Neural cell (in vitro differentiated cells): ENCODE results near the gene CDH6. TPM values are rescaled to one million over a fixed set of nuclear protein-coding genes. Genes with fewer than 3 reads are reported as not detected.

ENCODE experiments used
- H2AFZ ChIP-seq: fragments of 200-600, 300-800 bp; sonication (generic), shearing (Covaris generic); 2 replicates; pipeline ENCODE4 v1.6.0; 2014; ENCODE audit warnings: low read depth, mild to moderate bottlenecking, antibody characterized with exemption, low read length, moderate library complexity
- H3F3A ChIP-seq: fragments of 200-600 bp; shearing (Covaris generic); 2 replicates; pipeline ENCODE4 v1.6.1; 2016; ENCODE audit warnings: mild to moderate bottlenecking, moderate library complexity, mixed read lengths, antibody characterized with exemption, low read length; ENCODE audit not compliant: insufficient read depth, poor library complexity, severe bottlenecking
- H3K27ac ChIP-seq: fragments of 200-600, 300-800 bp; sonication (generic), shearing (Covaris generic); 2 replicates; pipeline ENCODE4 v1.5.1; 2014; ENCODE audit warnings: mild to moderate bottlenecking, low read length, moderate library complexity
- H3K27me3 ChIP-seq: fragments of 300-800, 200-600 bp; sonication (generic), shearing (Covaris generic); 2 replicates; pipeline ENCODE4 v1.6.0; 2014; ENCODE audit warnings: mild to moderate bottlenecking, low read depth, low read length, moderate library complexity; ENCODE audit not compliant: insufficient read depth
- H3K36me3 ChIP-seq: fragments of 300-800, 200-600 bp; sonication (generic), shearing (Covaris generic); 2 replicates; pipeline ENCODE4 v1.5.1; 2014; ENCODE audit warnings: mild to moderate bottlenecking, antibody characterized with exemption, low read length, moderate library complexity; ENCODE audit not compliant: insufficient read depth
- H3K4me2 ChIP-seq: fragments of 300-800, 200-600 bp; sonication (generic), shearing (Covaris generic); 2 replicates; pipeline ENCODE4 v1.6.0; 2014; ENCODE audit warnings: mild to moderate bottlenecking, low read length
- H3K4me3 ChIP-seq: fragments of 300-800, 200-600 bp; sonication (generic), shearing (Covaris generic); 2 replicates; pipeline ENCODE4 v1.5.1; 2014; ENCODE audit warnings: mild to moderate bottlenecking, low read length, moderate library complexity
- H3K79me2 ChIP-seq: fragments of 200-600 bp; shearing (Covaris generic); replicated peaks from 2 replicates; pipeline ENCODE4 v1.6.0; 2014; ENCODE audit warnings: mild to moderate bottlenecking, low read length, moderate library complexity; ENCODE audit not compliant: insufficient read depth
- H3K9ac ChIP-seq: fragments of 300-800, 200-600 bp; sonication (generic), shearing (Covaris generic); 2 replicates; pipeline ENCODE4 v1.6.1; 2016; ENCODE audit warnings: mild to moderate bottlenecking, low read length, mixed read lengths
- H3K9me2 ChIP-seq: fragments of 200-600 bp; shearing (Covaris generic); 2 replicates; pipeline ENCODE4 v1.6.1; 2016; ENCODE audit warnings: mild to moderate bottlenecking, low read length, mixed read lengths; ENCODE audit not compliant: insufficient read depth
- H3K9me3 ChIP-seq: fragments of 200-600, 300-800 bp; sonication (generic), shearing (Covaris generic); 2 replicates; pipeline ENCODE4 v1.6.1; 2016; ENCODE audit warnings: mild to moderate bottlenecking, mixed run types, low read length, moderate library complexity, mixed read lengths
- H4K20me1 ChIP-seq: fragments of 200-600 bp; shearing (Covaris generic); 2 replicates; pipeline ENCODE4 v1.6.1; 2016; ENCODE audit warnings: mild to moderate bottlenecking, mixed run types; ENCODE audit not compliant: insufficient read depth
- CTCF ChIP-seq: fragments of 450-650 bp; IDR thresholded peaks from 2 replicates; pipeline ENCODE4 v1.5.1; 2014; ENCODE audit warnings: antibody characterized with exemption, mild to moderate bottlenecking, moderate library complexity; ENCODE audit not compliant: poor library complexity, severe bottlenecking
- EP300 ChIP-seq: fragments of 450-650 bp; conservative IDR thresholded peaks from 2 replicates; pipeline ENCODE4 v1.6.1; 2014; ENCODE audit warnings: antibody characterized with exemption, mild to moderate bottlenecking, moderate library complexity; ENCODE audit not compliant: poor library complexity, severe bottlenecking
- EZH2 ChIP-seq: fragments of 200-600, 300-800 bp; shearing (Covaris generic), sonication (generic); IDR thresholded peaks from 2 replicates; pipeline ENCODE4 v1.6.1; 2014; ENCODE audit warnings: antibody characterized with exemption, low read length, borderline replicate concordance, mild to moderate bottlenecking; ENCODE audit not compliant: insufficient read depth, poor library complexity, severe bottlenecking
- MXI1 ChIP-seq: fragments of 450-650 bp; conservative IDR thresholded peaks from 2 replicates; pipeline ENCODE4 v1.6.1; 2014; ENCODE audit warnings: antibody characterized with exemption, mild to moderate bottlenecking; ENCODE audit not compliant: poor library complexity, severe bottlenecking
- POLR2AphosphoS5 ChIP-seq: IDR thresholded peaks from 2 replicates; pipeline ENCODE4 v1.6.1; 2012
- RAD21 ChIP-seq: fragments of 450-650 bp; conservative IDR thresholded peaks from 2 replicates; pipeline ENCODE4 v1.6.1; 2014; ENCODE audit warnings: antibody characterized with exemption, mild to moderate bottlenecking, moderate library complexity
- REST ChIP-seq: IDR thresholded peaks from 2 replicates; pipeline ENCODE4 v1.6.1; 2012; ENCODE audit warnings: borderline replicate concordance
- SMC3 ChIP-seq: fragments of 450-650 bp; conservative IDR thresholded peaks from 2 replicates; pipeline ENCODE4 v1.6.1; 2014; ENCODE audit warnings: antibody characterized with exemption, mild to moderate bottlenecking, moderate library complexity; ENCODE audit not compliant: poor library complexity
- TAF1 ChIP-seq: IDR thresholded peaks from 2 replicates; pipeline ENCODE4 v1.6.1; 2012; ENCODE audit warnings: low read depth
- polyA plus RNA-seq: library from polyadenylated mRNA; depleted of rRNA; stranded (reverse); fragments of >200 nt; gene quantifications from 2 replicates; pipeline ENCODE4 v1.2.3, GENCODE V29; 2014

CDH6 gene
- polyA plus RNA-seq, 1 donor from 2014 or later, result 2.1 TPM

- no peaks in the 10 kb centered on the region for H3K36me3 ChIP-seq
- H3K79me2 ChIP-seq, result no peaks in the 10 kb centered on the region
- no peak overlapping the region for H3K9ac ChIP-seq
- H3K4me3 ChIP-seq, result no peak overlapping the region
- H3K9me3 ChIP-seq, result no peaks in the 10 kb centered on the region
- no peaks in the 10 kb centered on the region for H3F3A ChIP-seq
- no peak overlapping the region for H3K27ac ChIP-seq
- no peaks in the 10 kb centered on the region for H4K20me1 ChIP-seq
- TF ChIP-seq RAD21 (no peak), POLR2AphosphoS5 (no peak), CTCF (no peak), REST (no peak), MXI1 (no peak), EP300 (no peak), EZH2 (no peak), TAF1 (no peak), SMC3 (no peak)
- H3K27me3 ChIP-seq, result no peaks in the 10 kb centered on the region
- H3K9me2 ChIP-seq, result no peaks in the 10 kb centered on the region
- no peak overlapping the region for H3K4me2 ChIP-seq
- no peak overlapping the region for H2AFZ ChIP-seq
These were observed 34.8 kb upstream of the CDH6 start for GRCh38 chr5:31158686-31159085.

- TF ChIP-seq MXI1 (no peak), CTCF (no peak)
- no peak overlapping the region for H3K9ac ChIP-seq
- H2AFZ ChIP-seq, result no peak overlapping the region
- no peaks in the 10 kb centered on the region for H3K9me3 ChIP-seq
- H3K27me3 ChIP-seq, result no peaks in the 10 kb centered on the region
- H3K36me3 ChIP-seq, result no peaks in the 10 kb centered on the region
- no peak overlapping the region for H3K27ac ChIP-seq
- no peaks in the 10 kb centered on the region for H3F3A ChIP-seq
- no peaks in the 10 kb centered on the region for H3K79me2 ChIP-seq
- H3K4me3 ChIP-seq, result no peak overlapping the region
- no peaks in the 10 kb centered on the region for H4K20me1 ChIP-seq
- no peak overlapping the region for H3K4me2 ChIP-seq
- H3K9me2 ChIP-seq, result no peaks in the 10 kb centered on the region
These were observed 31.7 kb upstream of the CDH6 start for GRCh38 chr5:31161781-31162181.
